ENCODE data around the gene HYAL2.

- TF ChIP-seq POLR2AphosphoS5 (IDR thresholded peaks at IDR 0.05; ENCODE audit: low read depth, low read length) (no peak), TAF1 (IDR thresholded peaks at IDR 0.05; ENCODE audit: borderline replicate concordance, insufficient read depth, low read length) (no peak), SIN3A (IDR thresholded peaks at IDR 0.05; ENCODE audit: borderline replicate concordance, insufficient read depth, low read length) (no peak), REST (IDR thresholded peaks at IDR 0.05; ENCODE audit: insufficient read depth in 1 of 2, low read depth in 2 of 2, low read length in 2 of 2) (no peak)
These were observed 12.0 kb upstream of the HYAL2 start for GRCh38 chr3:50334339-50335075.
